GM18951 (cell line): Measurements from ENCODE around the gene APBA3.
"Not testable (repeated sequence)": the region's sequence is repeated elsewhere in the genome, so short reads cannot be mapped to it uniquely, and the experiment has no call there.

ENCODE experiments used
- POLR2A ChIP-seq: IDR thresholded peaks from 4 replicates; pipeline ENCODE4 v1.6.1; 2011; ENCODE audit warnings: mild to moderate bottlenecking; ENCODE audit not compliant: insufficient read length, insufficient read depth; ENCODE audit errors: extremely low read depth
- in situ Hi-C: fragments of 300-500 bp; cut with MboI; formaldehyde crosslinking; loops from one replicate; pipeline ENCODE4 v1.12.0; 2022; ENCODE audit warnings: low sequenced_read_pairs, mixed read lengths, inconsistent platforms; ENCODE audit not compliant: unreplicated experiment

APBA3 gene

GRCh38 chr19:3762501-3763459, 1.3 kb upstream of the APBA3 start, which contains the start of gene MRPL54:
TSS of gene MRPL54 (plus strand) at chr19:3762682. CDS start at chr19:3762701, 19 bp downstream.
- in situ Hi-C loops, result no loop called here
- TF ChIP-seq POLR2A, result peak; percentile 84

GRCh38 chr19:3762130-3762473, 610 bp upstream of the APBA3 start:
- TF ChIP-seq POLR2A, result no peak
- in situ Hi-C loops, result no loop called here

GRCh38 chr19:3760871-3761361, 576 bp downstream of the APBA3 start:
- in situ Hi-C loops, result no loop called here

GRCh38 chr19:3759482-3760254, 1.8 kb downstream of the APBA3 start:
- in situ Hi-C loops, result no loop called here
- no peak for TF ChIP-seq POLR2A

More at GRCh38 chr19:3760871-3761361, 576 bp downstream of the APBA3 start:
- TF ChIP-seq POLR2A, result no peak

- in situ Hi-C loops, result not testable (repeated sequence)
Measured at GRCh38 chr19:3758297-3758696, 3.2 kb downstream of the APBA3 start.

GRCh38 chr19:3757705-3758104, 3.8 kb downstream of the APBA3 start:
- in situ Hi-C loops, result not testable (repeated sequence)

GRCh38 chr19:3753631-3754410, 7.7 kb downstream of the APBA3 start:
- in situ Hi-C loops, result no loop called here
- TF ChIP-seq POLR2A, result no peak

GRCh38 chr19:3752492-3752891, 9.0 kb downstream of the APBA3 start:
- in situ Hi-C loops, result no loop called here

GRCh38 chr19:3751236-3751635, 10.3 kb downstream of the APBA3 start:
- in situ Hi-C loops, result no loop called here

More at GRCh38 chr19:3752492-3752891, 9.0 kb downstream of the APBA3 start:
- TF ChIP-seq POLR2A, result no peak

GRCh38 chr19:3750211-3750610, 11.3 kb downstream of the APBA3 start:
- in situ Hi-C loops, result no loop called here
- no peak for TF ChIP-seq POLR2A

More at GRCh38 chr19:3751236-3751635, 10.3 kb downstream of the APBA3 start:
- no peak for TF ChIP-seq POLR2A

- in situ Hi-C loops, result no loop called here
- TF ChIP-seq POLR2A, result no peak
Measured at GRCh38 chr19:3748965-3749364, 12.5 kb downstream of the APBA3 start.

- TF ChIP-seq POLR2A, result no peak
- in situ Hi-C loops, result no loop called here
Measured at GRCh38 chr19:3746371-3747056, 15.0 kb downstream of the APBA3 start.
